GM12892 (cell line): ENCODE results near the gene CARTPT.

Source experiments
- POLR2A ChIP-seq: IDR thresholded peaks from 2 replicates; pipeline ENCODE4 v1.6.1; 2011; ENCODE audit warnings: low read depth, low read length, control low read depth
- POLR2AphosphoS5 ChIP-seq: IDR thresholded peaks from 2 replicates; pipeline ENCODE4 v1.6.1; 2011; ENCODE audit warnings: low read depth, low read length, control low read depth

- no peak for TF ChIP-seq POLR2AphosphoS5
- no peak for TF ChIP-seq POLR2A
Observed at GRCh38 chr5:71770381-71770780, 51.3 kb downstream of the CARTPT start.
